Posterior cingulate gyrus (tissue), 11 donors: ENCODE data around the gene TMX3.
A peak's percentile ranks its signal among the peaks of the same experiment; 100 is the strongest.

Experiments
- DNase-seq, 10 donors: peaks; one replicate each; pipeline versions ENCODE4 v3.0.0 to v3.0.0-alpha.2; 2020 to 2021; ENCODE audit warnings: mixed read lengths in 3 of 10
- intact Hi-C: fragments of 100-400 bp; cut with DNase I; formaldehyde crosslinking; loops from one replicate; pipeline ENCODE4 v1.15.1; 2023

TMX3 gene

DNA sequence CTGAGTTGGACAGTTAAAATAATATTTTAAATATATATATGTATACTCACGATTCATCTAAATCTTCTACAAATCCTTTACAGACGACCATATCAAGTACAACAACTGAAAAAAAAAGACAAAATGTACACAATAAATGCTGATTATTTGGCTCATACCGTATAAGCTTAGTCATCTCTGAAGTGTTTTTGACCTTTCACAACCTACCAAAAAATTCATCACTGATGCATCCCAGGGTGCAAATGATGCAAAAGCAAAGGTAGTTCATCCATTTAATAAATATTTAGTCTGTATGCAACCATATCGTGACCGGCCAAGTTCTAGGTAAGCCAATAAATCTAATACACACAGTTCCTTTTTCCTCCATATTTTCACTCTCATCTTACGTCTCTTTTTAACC, 1.1 kb downstream of the TMX3 start:
- intact Hi-C loops = no loop called here
- DNase-seq = no peak

DNA sequence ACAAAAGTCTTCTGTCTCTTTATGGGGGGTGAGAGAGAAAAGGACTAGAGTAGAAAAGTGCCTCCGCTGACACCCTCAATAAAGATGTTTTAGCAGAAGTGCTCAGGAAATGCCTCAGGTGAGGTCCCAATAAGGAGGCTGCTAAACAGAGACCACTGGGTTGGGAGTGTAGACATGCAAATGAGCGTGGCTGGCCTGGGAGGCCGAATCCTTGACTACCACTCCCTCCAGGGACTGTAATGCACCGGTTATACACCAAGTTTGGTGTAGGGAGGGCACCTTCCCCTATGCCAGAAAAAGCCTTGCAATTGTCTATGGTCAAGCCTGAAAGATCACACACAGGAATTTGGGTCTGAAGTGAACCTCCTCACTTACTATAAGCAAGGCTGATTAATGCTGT, 1.8 kb downstream of the TMX3 start:
- DNase-seq = no peak
- intact Hi-C loops = no loop called here

DNA sequence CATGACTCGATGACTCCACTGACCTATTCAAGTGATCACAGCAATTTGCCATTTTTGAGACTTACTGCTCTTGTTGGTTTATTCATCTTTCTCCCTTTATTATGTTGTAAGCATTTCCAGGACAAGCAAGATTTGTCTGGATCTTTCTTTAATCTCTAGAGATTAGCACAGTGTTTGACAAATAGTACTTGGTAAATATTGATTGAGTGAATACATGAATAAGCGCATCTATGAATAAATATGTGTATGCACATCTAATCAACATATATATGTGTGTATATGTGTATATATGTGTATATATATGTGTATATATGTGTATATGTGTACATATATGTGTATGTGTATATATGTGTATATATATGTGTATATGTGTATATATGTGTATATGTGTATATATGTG, 7.3 kb downstream of the TMX3 start:
- no peak for DNase-seq
- intact Hi-C loops = no loop called here

DNA sequence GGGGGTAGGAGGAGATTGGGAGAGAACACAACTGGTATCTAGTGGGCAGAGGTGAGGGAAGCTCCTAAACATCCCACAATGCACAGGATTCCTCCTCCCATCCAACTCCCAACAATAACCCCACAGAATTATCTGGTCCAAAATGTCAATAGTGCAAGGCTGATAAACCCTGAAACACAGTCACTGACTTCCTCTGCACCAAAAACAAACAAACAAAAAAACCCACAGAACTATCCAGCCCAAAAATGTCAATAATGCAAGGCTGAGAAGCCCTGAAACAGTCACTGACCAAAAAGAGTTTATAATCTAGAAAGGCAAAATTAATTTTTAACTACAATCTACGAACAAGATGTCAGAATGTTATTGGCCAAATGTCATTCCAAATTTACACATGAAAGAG, 9.8 kb downstream of the TMX3 start:
- intact Hi-C loops = no loop called here
- DNase-seq = no peak

DNA sequence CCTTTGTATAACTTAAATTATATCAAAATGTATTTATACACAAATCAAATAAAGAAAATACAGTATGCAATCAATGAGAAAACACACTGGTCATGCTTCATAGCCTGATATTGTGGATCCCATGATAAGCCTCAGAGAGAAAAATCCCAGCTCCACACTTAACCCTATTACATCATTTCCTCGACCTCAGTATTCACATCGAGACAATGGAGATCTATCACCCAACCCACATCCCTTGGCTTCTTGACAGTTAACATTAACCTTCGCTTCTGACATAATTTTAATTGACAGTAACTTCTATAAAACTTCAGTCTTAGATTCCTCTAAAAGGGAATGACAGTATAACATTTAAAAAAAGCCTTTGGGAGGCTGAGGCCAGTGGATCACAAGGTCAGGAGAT, 11.6 kb downstream of the TMX3 start:
- intact Hi-C loops = no loop called here
- no peak for DNase-seq

DNA sequence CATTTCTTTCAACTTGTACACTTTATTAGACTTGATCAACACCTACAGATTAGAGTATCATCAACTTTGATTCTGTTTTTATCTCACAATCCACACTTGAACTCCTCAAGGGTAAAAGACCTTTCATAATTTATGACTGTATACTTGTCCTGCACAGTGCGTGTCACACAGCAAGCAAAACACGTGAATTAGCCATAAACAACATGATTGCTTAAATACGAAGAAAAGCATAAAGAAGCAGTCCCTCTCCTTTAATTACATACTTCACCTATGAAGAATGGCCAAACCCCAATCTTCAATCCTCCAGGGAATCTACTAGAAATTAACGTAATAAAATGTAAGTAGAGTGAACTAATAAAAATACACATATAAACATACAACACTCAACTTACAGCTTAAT, 13.6 kb downstream of the TMX3 start:
- intact Hi-C loops = no loop called here
- no peak for DNase-seq

DNA sequence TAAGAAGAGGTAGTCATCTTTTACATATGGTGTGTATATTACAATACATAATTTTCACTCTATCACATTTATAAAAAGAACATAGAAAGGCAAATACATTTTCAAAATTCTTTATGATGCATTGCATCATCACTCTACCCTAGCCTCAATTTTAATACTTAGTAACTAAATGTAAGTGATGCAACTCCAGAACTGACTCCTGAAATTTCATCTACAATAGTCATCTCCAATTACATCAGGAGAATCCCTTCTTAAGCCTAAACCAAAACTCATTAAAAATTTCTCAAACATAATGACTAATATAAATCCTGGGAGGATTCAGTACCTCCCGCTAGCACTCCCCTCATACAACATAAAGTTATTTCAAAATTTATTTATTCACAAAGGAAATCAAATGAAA, 15.9 kb downstream of the TMX3 start:
- intact Hi-C loops = no loop called here
- no peak for DNase-seq

DNA sequence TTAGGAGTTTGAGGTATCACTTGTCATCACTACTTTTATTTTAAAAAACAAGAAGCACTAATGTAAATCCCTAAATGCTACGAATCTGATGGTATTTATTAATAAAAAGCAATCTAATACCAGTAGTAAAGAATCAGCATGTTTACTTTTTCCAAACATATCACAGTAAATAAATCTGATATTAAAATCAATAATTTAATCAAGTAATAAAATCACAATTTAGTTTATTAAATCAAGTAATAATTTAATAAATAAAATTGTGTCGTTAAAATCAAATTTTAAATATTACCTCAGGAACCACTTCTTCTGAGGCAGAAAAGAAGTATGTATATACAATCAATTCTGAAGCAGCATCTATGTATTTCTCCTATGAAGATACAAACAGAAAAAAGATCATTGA, 18.0 kb downstream of the TMX3 start:
- intact Hi-C loops = no loop called here
- DNase-seq = no peak

DNA sequence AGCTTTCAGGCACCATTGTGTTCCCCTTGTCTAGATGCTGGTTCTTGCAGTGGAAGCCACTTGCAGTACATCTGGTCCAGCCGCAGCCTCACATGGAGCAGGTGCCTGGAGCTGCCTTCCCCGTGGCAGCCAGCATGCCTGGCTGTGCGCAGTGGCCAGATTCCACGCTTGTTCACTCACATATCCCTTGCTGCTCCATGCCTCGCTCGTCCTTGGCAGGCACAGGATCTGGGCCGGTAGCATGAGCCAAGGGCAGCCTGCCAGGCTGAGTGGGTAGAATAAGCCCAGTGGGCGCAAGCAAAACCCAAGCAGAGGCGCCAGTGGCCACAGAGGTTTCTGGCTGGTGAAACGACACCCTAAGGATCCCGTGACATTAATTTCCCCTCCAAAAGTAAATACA, 20.6 kb downstream of the TMX3 start:
- intact Hi-C loops = no loop called here
- peak in 9 of 10 donors; percentile 27 to 95 (median 71) for DNase-seq

DNA sequence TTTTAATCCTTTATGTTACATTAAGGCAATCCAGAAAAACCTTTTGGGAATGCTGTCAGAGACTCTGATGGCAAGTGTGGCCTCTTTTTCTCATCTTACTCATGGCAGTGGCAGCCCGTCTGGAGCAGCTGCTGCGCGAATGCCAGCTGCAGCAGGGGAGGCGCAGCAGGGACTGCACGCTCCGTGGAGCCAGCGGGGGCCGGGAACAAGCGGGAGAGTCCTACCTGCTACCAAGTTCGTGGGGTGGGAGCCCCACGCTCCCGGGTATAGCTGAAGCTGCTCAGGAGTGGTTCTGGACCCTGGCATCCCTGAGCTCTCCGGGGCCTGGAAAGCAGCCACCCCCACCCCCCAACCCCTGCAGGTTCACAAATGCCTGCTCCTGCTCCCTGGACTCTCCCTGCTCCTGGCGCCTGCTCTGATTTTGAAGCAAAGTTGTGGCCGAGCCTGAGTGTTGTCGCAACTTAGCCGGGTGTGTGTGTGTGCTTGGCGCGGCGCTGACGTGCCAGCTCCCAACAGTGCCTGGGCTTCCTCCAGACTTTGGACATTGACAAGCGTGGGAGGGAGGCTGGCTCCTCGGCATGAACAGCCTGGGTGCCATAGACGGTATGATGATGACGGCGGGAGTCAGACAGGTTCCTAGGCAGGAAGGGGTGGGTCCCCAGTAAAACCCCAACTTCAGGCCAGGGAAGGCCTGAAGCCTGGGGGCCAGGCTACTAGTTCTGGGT, 21.7 kb downstream of the TMX3 start:
- DNase-seq = peak in 8 of 10 donors; percentile 25 to 94 (median 62)
- intact Hi-C loops = no loop called here

DNA sequence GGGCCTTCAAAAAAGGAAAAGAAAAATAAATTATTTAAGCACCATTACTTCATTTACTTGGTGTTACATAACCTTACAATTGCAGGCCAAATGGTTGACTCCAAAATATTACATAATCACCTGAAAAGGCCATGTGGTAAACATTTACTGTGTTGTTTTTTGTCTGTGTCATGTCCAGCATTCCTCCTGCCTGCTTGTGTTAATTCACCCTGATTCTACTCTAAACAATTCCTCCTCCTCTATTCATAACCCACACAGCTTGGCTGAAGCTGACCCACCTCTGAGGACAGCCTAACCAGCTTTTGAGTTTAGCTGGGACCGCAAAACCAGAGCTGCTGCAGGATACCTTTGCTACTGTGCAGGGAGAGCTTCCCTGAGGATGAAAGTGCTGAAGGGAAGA, 35.4 kb downstream of the TMX3 start:
- intact Hi-C loops = no loop called here
- no peak for DNase-seq

DNA sequence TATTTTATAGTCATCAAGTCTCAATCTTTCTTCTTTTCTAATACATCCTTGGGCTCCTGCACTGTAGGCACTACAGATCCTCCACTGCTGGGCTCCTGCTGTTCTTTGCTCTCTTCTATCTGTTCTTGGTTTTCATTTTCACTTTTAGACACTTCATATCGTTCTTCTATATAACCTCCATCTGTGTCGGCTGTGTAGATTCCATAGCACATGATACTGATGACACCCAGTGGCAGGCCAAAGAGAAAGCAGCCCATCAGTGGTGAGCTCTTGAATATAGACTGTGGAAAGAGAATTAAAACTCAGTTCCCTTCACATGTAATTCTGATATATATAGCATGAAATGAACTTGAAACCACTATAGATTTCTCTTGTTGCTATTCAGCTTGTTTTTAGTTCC, 38.0 kb downstream of the TMX3 start:
- intact Hi-C loops = no loop called here
- DNase-seq = no peak

DNA sequence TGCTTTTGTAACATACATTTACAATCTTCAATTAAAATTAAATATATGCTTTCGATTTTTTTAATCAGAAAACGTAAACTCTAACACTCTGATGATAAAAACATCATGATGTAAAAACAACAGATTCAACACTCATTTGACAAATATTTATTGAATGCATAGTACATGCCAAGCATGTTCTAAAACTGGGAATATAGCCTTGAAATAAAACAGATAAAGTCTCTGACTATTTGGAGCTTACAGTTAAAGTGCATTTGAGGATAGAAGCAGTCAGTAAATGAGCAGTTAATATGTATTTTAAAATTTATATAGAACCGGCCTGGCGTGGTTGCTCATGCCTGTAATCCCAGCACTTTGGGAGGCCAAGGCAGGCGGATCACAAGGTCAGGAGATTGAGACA, 47.8 kb downstream of the TMX3 start:
- no peak for DNase-seq
- intact Hi-C loops = no loop called here

DNA sequence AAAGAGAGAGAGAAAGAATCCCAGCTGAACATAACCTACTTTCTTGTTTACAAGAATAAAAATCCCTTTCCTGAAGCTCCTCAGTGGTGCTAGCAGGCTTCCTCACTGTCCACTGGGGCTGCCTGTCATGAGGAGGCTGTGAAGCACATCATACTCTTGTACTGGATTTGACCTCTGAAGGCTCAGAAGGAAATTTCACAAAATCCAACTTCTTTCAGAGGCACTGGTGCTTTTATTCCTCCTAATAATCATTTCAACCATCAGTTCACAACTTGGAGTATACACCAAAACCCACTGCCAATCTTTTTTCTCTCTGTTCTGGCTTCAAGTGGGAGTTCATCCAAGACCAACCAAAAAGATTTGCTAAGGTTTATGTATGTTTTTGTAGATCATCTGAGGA, 48.5 kb downstream of the TMX3 start:
- intact Hi-C loops = no loop called here
- DNase-seq = no peak

DNA sequence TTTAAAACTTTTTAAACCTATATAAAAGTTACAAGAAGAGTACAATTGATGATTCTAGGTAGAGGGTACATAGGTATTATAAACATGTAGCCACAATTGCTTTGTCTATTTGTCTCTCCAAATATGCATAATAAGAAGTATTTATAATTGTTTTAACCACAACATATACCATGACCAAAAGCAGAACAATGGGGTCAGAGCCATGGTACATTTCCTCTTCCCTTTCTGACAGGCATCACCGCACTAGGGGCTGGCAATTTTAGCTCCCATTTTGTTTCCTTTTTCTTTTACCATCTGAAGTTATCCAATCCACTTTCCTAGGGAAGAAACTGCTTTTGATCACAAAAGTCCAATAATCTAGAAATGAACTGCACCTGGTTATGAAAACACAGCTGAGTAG, 49.3 kb downstream of the TMX3 start:
- no peak for DNase-seq
- intact Hi-C loops = no loop called here

DNA sequence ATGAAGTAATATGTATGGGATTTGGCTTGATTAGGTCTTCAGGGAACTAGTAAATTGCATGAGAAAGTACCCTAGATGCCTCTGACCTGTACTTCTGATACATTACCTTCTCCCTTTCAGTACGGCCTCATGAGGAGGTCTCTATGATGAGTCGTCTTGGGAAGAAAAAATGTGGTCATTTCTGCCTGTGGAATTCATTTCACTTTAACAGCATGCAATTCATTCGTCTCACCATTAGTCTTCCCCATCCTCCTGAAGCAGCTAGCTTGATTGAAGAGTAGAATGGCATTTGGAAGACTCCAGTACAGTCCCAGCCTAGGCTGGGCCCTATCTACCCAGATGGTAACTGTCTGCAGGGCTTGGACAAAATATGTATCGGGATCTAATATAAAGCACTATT, 52.2 kb downstream of the TMX3 start:
- intact Hi-C loops = no loop called here

DNA sequence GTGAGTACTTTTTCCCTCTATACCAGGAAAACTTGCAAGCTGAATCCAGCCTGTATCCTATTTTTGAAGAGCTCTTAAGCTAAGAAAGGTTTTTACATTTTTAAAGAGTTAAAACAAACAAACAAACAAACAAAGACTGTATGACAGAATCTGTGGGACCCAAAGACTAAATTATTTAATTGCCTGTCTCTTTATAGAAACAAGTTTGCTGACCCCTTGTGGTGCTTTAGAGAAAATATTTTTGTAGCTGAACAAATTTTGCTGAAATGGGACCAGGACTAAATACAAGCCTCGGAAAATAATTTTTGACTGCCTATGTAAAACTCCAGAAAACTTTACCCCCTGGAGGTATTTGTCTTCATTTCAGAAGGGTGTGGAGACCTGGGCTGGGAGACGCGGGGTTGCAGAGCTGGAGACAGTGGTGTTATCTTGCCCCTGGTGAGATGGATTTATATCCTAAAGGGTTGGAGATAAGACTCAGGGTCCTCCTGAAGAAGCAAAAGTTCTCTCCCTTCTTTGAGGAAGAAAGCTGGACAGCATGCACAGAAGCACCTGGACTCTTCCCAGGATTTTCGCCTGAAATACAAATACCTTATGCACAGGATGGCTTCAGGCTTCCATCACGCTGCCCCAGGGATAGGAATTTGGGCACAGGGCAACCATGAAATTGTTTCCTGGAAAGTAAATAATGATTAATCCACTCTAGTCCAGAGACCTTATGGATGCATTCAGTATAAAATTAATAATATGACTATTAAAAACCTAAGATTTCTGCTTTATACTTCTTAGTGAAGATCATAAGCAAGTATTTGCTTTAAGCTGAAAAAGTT, 54.3 kb downstream of the TMX3 start:
- DNase-seq = no peak

More for the DNA sequence above, 52.2 kb downstream of the TMX3 start:
- no peak for DNase-seq

DNA sequence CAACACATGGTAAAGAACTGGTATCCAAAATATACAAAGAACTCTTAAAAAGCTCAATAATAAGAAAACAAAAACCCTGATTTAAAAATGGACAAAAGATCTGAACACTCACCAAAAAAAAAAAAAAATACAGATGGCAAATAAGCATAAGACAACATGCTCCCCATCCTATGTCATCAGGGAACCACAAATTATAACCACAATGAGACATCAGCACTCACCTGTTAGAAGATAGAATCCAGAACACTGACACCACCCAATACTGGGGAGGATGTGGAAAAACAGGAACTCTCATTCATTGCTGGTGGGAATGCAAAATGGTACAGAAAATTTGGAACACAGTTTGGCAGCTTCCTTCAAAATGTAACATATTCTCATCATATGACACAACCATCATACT, 66.7 kb downstream of the TMX3 start:
- no peak for DNase-seq
- intact Hi-C loops = no loop called here

More for the DNA sequence above, 54.3 kb downstream of the TMX3 start:
- intact Hi-C loops = loop anchor here (2.0 kb wide), 1 partner anchor 1444 kb away; no protein-coding TSS in a partner anchor

DNA sequence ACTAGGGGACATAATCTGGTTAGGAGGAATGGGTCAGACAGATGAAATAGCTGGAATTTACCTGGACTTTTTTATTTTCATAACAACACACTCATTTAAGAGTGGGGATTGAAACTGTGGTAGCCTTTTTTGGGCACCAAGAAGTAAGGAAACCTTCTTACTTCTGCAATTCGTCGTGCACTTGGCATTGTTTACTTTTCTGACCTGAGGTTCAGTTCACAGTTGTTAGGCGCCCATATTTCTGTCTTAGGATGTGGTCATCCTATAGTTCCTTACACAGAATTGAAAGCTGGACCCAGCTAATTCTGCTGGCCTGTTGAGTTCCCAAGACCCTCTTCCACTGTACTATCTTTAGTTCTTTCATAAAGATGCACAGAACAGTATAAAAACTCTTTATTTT, 72.9 kb downstream of the TMX3 start:
- no peak for DNase-seq
- intact Hi-C loops = no loop called here

DNA sequence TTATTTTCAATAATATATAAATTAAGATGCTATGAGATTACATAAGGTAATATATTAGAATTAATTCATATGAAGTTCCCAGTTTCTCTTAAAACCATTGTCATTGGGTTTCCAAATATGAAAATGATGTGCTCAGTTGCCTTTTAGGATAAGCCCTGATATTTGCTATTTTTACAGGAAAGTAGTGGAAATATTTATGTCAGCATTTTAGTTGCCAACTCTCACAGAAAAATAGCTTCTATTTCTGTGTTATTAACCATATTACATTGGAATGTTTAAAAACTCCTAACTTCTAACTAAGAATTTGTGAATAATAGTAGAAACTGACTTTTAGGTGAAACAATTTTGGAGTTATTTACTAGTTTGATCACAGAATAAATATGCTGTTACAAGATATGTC, 74.0 kb downstream of the TMX3 start:
- intact Hi-C loops = no loop called here
- DNase-seq = no peak

DNA sequence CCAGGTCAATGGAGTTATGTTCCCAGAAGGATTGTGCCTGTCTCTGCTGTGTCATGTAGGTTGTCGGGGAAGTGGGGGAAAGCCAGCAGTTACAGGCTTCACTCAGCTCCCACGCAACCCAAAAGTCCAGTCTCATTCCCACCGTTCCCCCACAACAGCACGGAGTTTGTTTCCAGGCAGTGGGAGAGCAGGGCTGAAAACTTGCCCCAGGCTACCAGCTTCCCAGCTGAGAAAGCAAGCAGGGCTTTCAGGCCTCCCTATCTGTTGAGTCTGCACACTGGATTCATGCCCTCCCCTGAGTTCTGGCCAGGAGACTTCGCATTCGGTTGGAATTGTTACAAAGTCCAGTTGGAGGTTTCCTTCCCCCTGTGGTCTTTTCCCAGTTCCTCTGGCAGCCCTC, 76.3 kb downstream of the TMX3 start:
- DNase-seq = no peak
- intact Hi-C loops = no loop called here

DNA sequence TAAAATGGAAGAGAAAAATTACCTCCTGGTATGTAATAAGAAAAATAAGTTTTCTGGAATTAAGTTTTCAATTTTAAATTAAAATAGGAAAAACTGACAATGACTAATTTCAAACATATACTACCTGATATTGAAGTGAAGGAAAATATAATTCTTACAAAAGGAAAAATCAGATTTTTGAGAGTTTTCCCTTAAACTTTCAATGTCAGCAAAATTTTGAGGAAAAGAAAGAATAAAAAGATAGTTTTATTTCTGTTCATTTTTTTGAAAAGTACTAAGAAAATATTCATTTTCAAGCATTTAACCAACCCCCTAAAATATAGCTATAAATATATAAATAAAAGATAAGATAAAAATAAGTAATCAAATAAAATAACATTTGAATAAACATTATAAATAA, 87.1 kb downstream of the TMX3 start:
- DNase-seq = no peak

More for the DNA sequence above, 87.1 kb downstream of the TMX3 start:
- intact Hi-C loops = loop anchor here (10.0 kb wide), 1 partner anchor 1113 kb away; the partner anchor contains the start of gene DSEL
